ENCODE results near the gene ICE1. TPM values are rescaled to one million over a fixed set of nuclear protein-coding genes. Genes with fewer than 3 reads are reported as not detected.

The ICE1 gene
- total RNA-seq, 1 donor from 2014 or later, result 16.1 TPM

- no peak for DNase-seq (ENCODE audit: low read depth)
- peak overlapping the region; percentile 99 for H3K4me3 ChIP-seq (ENCODE audit: low read depth, low read length)
- TF ChIP-seq CTCF (conservative IDR thresholded peaks at IDR 0.05; ENCODE audit: low read depth, low read length), result no peak
Measured at GRCh38 chr5:5423586-5423985, 1.1 kb downstream of the ICE1 start.

GRCh38 chr5:5424736-5425135 lies 2.3 kb downstream of the ICE1 start:
- no peak for TF ChIP-seq CTCF (conservative IDR thresholded peaks at IDR 0.05; ENCODE audit: low read depth, low read length)
- H3K4me3 ChIP-seq (ENCODE audit: low read depth, low read length), result no peak overlapping the region
- DNase-seq (ENCODE audit: low read depth), result no peak

- no peak for TF ChIP-seq CTCF (conservative IDR thresholded peaks at IDR 0.05; ENCODE audit: low read depth, low read length)
- no peak for DNase-seq (ENCODE audit: low read depth)
- no peak overlapping the region for H3K4me3 ChIP-seq (ENCODE audit: low read depth, low read length)
Measured at GRCh38 chr5:5430136-5430535, 7.7 kb downstream of the ICE1 start.

- DNase-seq (ENCODE audit: low read depth), result no peak
- no peak overlapping the region for H3K4me3 ChIP-seq (ENCODE audit: low read depth, low read length)
- no peak for TF ChIP-seq CTCF (conservative IDR thresholded peaks at IDR 0.05; ENCODE audit: low read depth, low read length)
Measured at GRCh38 chr5:5432020-5432707, 9.7 kb downstream of the ICE1 start.

- no peak for TF ChIP-seq CTCF (conservative IDR thresholded peaks at IDR 0.05; ENCODE audit: low read depth, low read length)
- DNase-seq (ENCODE audit: low read depth), result no peak
- no peak overlapping the region for H3K4me3 ChIP-seq (ENCODE audit: low read depth, low read length)
Measured at GRCh38 chr5:5436203-5436760, 13.8 kb downstream of the ICE1 start.

- no peak overlapping the region for H3K4me3 ChIP-seq (ENCODE audit: low read depth, low read length)
- DNase-seq (ENCODE audit: low read depth), result no peak
- TF ChIP-seq CTCF (conservative IDR thresholded peaks at IDR 0.05; ENCODE audit: low read depth, low read length), result no peak
Measured at GRCh38 chr5:5437227-5438172, 15.0 kb downstream of the ICE1 start.
